BJ (cell line): ENCODE results near the gene KRTAP10-4. TPM values are rescaled to one million over a fixed set of nuclear protein-coding genes. Genes with fewer than 3 reads are reported as not detected.

Source experiments
- CTCF ChIA-PET: fragments of 350-600 bp; formaldehyde crosslinking; extraction: SDS; loops from one replicate; lab custom pipeline; 2021; ENCODE audit warnings: antibody characterized with exemption, inconsistent platforms; lab: Yijun Ruan, JAX
- POLR2A ChIA-PET: fragments of 300-600 bp; sonication (Branson Sonifier 250); formaldehyde crosslinking; extraction: SDS; loops from one replicate; lab custom pipeline; 2021; ENCODE audit warnings: antibody characterized with exemption; lab: Charles Lee
- DNase-seq: peaks from one replicate; pipeline ENCODE4 v3.0.0-alpha.2; 2011; ENCODE audit warnings: low read depth
- H3K27me3 ChIP-seq: 2 replicates; pipeline ENCODE4 v1.6.0; 2011; ENCODE audit warnings: low read length; ENCODE audit not compliant: control insufficient read depth, insufficient read depth
- H3K36me3 ChIP-seq: 2 replicates; pipeline ENCODE4 v1.5.1; 2011; ENCODE audit warnings: low read length; ENCODE audit not compliant: control insufficient read depth, insufficient read depth
- H3K4me3 ChIP-seq: 2 replicates; pipeline ENCODE4 v1.5.1; 2011; ENCODE audit warnings: low read depth, mild to moderate bottlenecking, control low read depth, low read length
- polyA plus RNA-seq: library from polyadenylated mRNA; depleted of rRNA; stranded (reverse); fragments of >200 nt; gene quantifications from 2 replicates; pipeline ENCODE4 v1.2.3, GENCODE V29; 2011
- TF ChIP-seq, protein P1 (sequence below): IDR thresholded peaks from 2 replicates; pipeline ENCODE4 v1.5.1; 2011; ENCODE audit warnings: low read depth, mild to moderate bottlenecking, control low read depth, inconsistent platforms, low read length, moderate library complexity; ENCODE audit not compliant: insufficient read depth

Gene KRTAP10-4
- polyA plus RNA-seq, 1 experiment: not detected

DNA sequence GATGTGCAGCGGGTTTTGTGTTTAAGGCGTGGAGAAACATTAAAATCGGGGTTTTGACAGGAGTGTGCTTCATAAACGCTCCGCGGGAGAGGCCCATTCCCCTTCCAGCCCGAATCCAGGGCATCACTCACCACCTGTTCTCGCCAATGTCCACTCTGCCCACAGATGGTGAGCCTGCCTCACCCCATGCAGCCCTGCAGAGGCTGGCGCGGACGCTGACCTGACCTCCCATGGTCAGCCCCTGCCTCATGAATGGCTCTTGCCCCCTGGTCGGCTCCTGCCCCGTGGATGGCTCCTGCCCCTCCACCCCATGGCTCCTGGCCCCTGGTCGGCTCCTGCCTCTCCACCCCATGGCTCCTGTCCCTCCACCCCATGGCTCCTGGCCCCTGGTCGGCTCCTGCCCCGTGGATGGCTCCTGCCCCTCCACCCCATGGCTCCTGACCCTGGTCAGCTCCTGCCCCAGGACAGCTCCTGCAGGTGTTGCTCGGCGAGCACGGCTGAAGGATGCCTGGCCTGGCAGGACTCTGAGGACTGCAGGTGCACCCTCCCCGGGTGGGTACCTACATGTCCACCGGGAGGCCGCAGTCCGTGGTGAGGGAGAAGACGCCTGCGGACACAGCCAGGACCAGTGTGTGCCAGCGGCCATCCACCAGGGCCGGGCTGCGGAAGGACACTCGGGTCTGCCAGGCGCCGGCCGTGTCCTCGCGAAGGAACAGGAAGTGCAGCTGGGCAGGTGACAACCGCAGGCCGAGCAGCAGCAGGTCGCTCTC is 40.2 kb upstream of the KRTAP10-4 start:
- ChIA-PET CTCF (no interaction called here), POLR2A (no interaction called here)
- Histone ChIP-seq H3K27me3 (no peaks in the 10 kb centered on the region), H3K4me3 (no peak overlapping the region), H3K36me3 (no peaks in the 10 kb centered on the region)
- DNase-seq: no peak
- TF ChIP-seq, protein P1, sequence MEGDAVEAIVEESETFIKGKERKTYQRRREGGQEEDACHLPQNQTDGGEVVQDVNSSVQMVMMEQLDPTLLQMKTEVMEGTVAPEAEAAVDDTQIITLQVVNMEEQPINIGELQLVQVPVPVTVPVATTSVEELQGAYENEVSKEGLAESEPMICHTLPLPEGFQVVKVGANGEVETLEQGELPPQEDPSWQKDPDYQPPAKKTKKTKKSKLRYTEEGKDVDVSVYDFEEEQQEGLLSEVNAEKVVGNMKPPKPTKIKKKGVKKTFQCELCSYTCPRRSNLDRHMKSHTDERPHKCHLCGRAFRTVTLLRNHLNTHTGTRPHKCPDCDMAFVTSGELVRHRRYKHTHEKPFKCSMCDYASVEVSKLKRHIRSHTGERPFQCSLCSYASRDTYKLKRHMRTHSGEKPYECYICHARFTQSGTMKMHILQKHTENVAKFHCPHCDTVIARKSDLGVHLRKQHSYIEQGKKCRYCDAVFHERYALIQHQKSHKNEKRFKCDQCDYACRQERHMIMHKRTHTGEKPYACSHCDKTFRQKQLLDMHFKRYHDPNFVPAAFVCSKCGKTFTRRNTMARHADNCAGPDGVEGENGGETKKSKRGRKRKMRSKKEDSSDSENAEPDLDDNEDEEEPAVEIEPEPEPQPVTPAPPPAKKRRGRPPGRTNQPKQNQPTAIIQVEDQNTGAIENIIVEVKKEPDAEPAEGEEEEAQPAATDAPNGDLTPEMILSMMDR: no peak

DNA sequence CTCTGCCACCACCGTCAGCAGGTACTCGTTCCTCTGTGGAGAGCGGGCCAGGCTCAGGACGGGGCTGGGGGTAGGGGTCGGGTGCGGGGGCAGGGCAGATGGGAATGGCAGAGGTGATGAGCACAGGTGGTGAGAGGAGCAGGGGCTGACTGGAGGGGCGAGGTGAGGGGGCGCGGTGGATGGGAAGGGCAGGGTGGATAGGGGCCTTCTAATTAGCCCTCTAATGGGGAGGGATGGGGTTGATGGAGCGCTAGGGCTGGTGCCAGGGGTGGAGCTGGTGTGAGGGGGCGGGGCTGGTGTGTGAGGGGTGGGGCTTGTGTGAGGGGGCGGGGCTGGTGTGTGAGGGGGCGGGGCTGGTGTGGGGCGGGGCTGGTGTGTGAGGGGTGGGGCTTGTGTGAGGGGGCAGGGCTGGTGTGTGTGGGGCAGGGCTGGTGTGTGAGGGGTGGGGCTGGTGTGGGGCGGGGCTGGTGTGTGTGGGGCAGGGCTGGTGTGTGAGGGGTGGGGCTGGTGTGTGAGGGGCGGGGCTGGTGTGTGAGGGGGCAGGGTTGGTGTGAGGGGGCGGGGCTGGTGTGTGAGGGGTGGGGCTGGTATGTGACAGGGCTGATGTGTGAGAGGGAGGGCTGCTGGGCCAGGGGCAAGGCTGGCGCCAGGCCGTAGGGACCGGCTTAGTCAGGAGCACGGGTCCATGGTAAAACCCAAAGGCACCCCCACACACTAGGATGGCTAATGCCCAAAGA is 39.5 kb upstream of the KRTAP10-4 start:
- ChIA-PET POLR2A (no interaction called here), CTCF (no interaction called here)
- Histone ChIP-seq H3K36me3 (no peaks in the 10 kb centered on the region), H3K27me3 (no peaks in the 10 kb centered on the region), H3K4me3 (no peak overlapping the region)
- TF ChIP-seq, protein P1: no peak
- DNase-seq: no peak

DNA sequence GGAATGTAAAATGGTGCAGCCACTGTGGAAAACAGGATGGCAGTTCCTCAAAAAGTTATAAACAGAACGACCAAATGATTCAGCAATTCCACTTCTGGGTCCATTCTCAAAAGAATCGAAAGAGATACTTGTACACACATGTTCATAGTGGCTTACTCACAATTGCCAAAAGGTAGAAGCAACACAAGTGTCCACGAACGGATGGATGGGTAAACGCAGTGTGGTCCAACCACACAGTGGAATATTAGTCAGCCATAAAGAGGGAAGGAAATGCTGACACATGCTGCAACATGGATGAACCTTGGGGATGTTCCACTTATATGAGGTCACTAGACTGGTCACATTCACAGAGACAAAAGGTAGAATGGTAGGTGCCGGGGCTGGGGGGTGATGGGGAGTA is 38.8 kb upstream of the KRTAP10-4 start:
- TF ChIP-seq, protein P1: no peak
- ChIA-PET CTCF (no interaction called here), POLR2A (no interaction called here)
- no peak for DNase-seq
- Histone ChIP-seq H3K36me3 (no peaks in the 10 kb centered on the region), H3K4me3 (no peak overlapping the region), H3K27me3 (no peaks in the 10 kb centered on the region)

DNA sequence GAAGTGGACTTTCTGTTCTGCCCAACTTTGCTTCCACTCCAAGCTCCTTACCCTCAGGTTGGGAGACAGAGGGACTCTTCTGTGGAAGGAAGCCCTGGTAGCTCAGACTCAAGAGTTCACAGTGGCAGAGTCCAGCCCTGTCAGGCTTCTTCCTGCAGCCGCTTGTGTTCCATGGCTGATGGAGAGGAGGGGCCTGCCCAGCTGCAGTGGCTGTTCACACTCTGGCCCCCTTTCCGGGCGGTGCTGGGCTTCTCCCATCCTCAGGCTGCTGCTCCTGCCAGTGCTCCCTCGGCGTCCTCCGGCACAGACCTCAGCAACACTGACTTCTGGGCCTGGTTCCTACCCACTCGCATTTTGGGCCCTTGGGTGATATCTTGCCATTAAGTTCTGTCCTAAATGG is 37.6 kb upstream of the KRTAP10-4 start:
- TF ChIP-seq, protein P1: no peak
- CTCF ChIA-PET: no interaction called here
- no peak for DNase-seq
- Histone ChIP-seq H3K27me3 (no peaks in the 10 kb centered on the region), H3K4me3 (no peak overlapping the region), H3K36me3 (no peaks in the 10 kb centered on the region)
- POLR2A ChIA-PET: no interaction called here
